GM23338 (cell line): Measurements from ENCODE around the gene NCF2. TPM values are rescaled to one million over a fixed set of nuclear protein-coding genes. Genes with fewer than 3 reads are reported as not detected.

ENCODE experiments used
- ATAC-seq: fragments of 200-7000 bp; cut with Tn5 transposase; 3 replicates; pipeline ENCODE4 v1.9.1; 2020
- DNase-seq: peaks from one replicate; pipeline ENCODE4 v3.0.0-alpha.2; 2015; ENCODE audit warnings: low spot score
- H2AFZ ChIP-seq: fragments of 200-600 bp; sonication (generic); 2 replicates; pipeline ENCODE4 v1.8.0; 2016; ENCODE audit warnings: antibody characterized with exemption, mild to moderate bottlenecking, moderate library complexity
- H3F3A ChIP-seq: fragments of 200-600 bp; sonication (generic); replicated peaks from 2 replicates; pipeline ENCODE4 v1.8.0; 2017; ENCODE audit warnings: antibody characterized with exemption, mixed run types, low read depth
- H3K27ac ChIP-seq: fragments of 200-600 bp; sonication (generic); 2 replicates; pipeline ENCODE4 v1.6.1; 2016; ENCODE audit warnings: low read depth
- H3K27me3 ChIP-seq: fragments of 200-600 bp; sonication (generic); 2 replicates; pipeline ENCODE4 v1.8.0; 2016; ENCODE audit warnings: mild to moderate bottlenecking, mixed run types, moderate library complexity; ENCODE audit not compliant: insufficient read depth
- H3K36me3 ChIP-seq: fragments of 200-600 bp; sonication (generic); 2 replicates; pipeline ENCODE4 v1.8.0; 2016; ENCODE audit warnings: mild to moderate bottlenecking; ENCODE audit not compliant: insufficient read depth
- H3K4me1 ChIP-seq: fragments of 200-600 bp; sonication (generic); 2 replicates; pipeline ENCODE4 v1.8.0; 2016; ENCODE audit warnings: mild to moderate bottlenecking, moderate library complexity; ENCODE audit not compliant: insufficient read depth
- H3K4me2 ChIP-seq: fragments of 200-600 bp; sonication (generic); 2 replicates; pipeline ENCODE4 v1.7.1; 2017; ENCODE audit warnings: mixed run types
- H3K4me3 ChIP-seq: fragments of 200-600 bp; sonication (generic); 2 replicates; pipeline ENCODE4 v1.6.1; 2016; ENCODE audit warnings: mixed run types
- H3K79me2 ChIP-seq: fragments of 200-600 bp; sonication (generic); replicated peaks from 2 replicates; pipeline ENCODE4 v1.8.0; 2017; ENCODE audit warnings: mild to moderate bottlenecking; ENCODE audit not compliant: insufficient read depth
- H3K9me2 ChIP-seq: fragments of 200-600 bp; sonication (generic); 2 replicates; pipeline ENCODE4 v1.8.0; 2017; ENCODE audit not compliant: insufficient read depth
- H4K20me1 ChIP-seq: fragments of 200-600 bp; sonication (generic); replicated peaks from 2 replicates; pipeline ENCODE4 v1.8.0; 2017; ENCODE audit warnings: mild to moderate bottlenecking; ENCODE audit not compliant: insufficient read depth
- H3K27ac Mint-ChIP-seq: 2 replicates; pipeline ENCODE4 v1.8.0; 2020; ENCODE audit warnings: inconsistent platforms, mild to moderate bottlenecking, moderate library complexity, mixed read lengths
- H3K27me3 Mint-ChIP-seq: 3 replicates; pipeline ENCODE4 v1.8.0; 2022; ENCODE audit warnings: low read depth, mild to moderate bottlenecking, moderate library complexity, mixed read lengths, inconsistent platforms; ENCODE audit not compliant: insufficient read depth, poor library complexity
- H3K36me3 Mint-ChIP-seq: 3 replicates; pipeline ENCODE4 v1.8.0; 2021; ENCODE audit warnings: low read depth, mild to moderate bottlenecking, inconsistent platforms, moderate library complexity, mixed read lengths
- H3K4me1 Mint-ChIP-seq: 3 replicates; pipeline ENCODE4 v1.8.0; 2020; ENCODE audit warnings: mild to moderate bottlenecking, inconsistent platforms, mixed read lengths
- H3K4me3 Mint-ChIP-seq: 3 replicates; pipeline ENCODE4 v1.8.0; 2021; ENCODE audit warnings: moderate library complexity, mild to moderate bottlenecking, inconsistent platforms, mixed read lengths
- H3K9me3 Mint-ChIP-seq: 3 replicates; pipeline ENCODE4 v1.8.0; 2020; ENCODE audit warnings: moderate library complexity, mild to moderate bottlenecking, inconsistent platforms, mixed read lengths
- CREB1 ChIP-seq: fragments of 250-450 bp; sonication (Bioruptor Pico); IDR thresholded peaks from 2 replicates; pipeline ENCODE4 v1.5.0; 2020; ENCODE audit warnings: low read depth, mild to moderate bottlenecking, moderate library complexity
- CTCF ChIP-seq, 2 experiments: fragments of 200-600 bp in 1 of 2; sonication (generic) in 1 of 2; conservative IDR thresholded peaks; 2 replicates each; pipeline versions ENCODE4 v1.5.1 to v1.6.1; 2016 to 2017; ENCODE audit warnings: antibody characterized with exemption in 2 of 2, low read depth in 2 of 2, mild to moderate bottlenecking in 2 of 2, moderate library complexity in 1 of 2
- EZH2 ChIP-seq: fragments of 200-600 bp; sonication (generic); IDR thresholded peaks from one replicate; pipeline ENCODE4 v1.8.0; 2017; ENCODE audit warnings: antibody characterized with exemption, mild to moderate bottlenecking, low read depth; ENCODE audit not compliant: unreplicated experiment
- EZH2phosphoT487 ChIP-seq: fragments of 200-600 bp; sonication (generic); IDR thresholded peaks from one replicate; pipeline ENCODE4 v1.8.1; 2018; ENCODE audit warnings: antibody characterized with exemption; ENCODE audit not compliant: unreplicated experiment
- JUNB ChIP-seq: IDR thresholded peaks from one replicate; pipeline ENCODE4 v1.6.1; 2016; ENCODE audit warnings: antibody characterized with exemption; ENCODE audit not compliant: unreplicated experiment
- NANOG ChIP-seq: IDR thresholded peaks from 2 replicates; pipeline ENCODE4 v1.6.1; 2016; ENCODE audit warnings: antibody characterized with exemption, borderline replicate concordance
- POLR2AphosphoS5 ChIP-seq: IDR thresholded peaks from 2 replicates; pipeline ENCODE4 v1.6.1; 2016; ENCODE audit warnings: antibody characterized with exemption, low read depth
- REST ChIP-seq: IDR thresholded peaks from one replicate; pipeline ENCODE4 v1.6.1; 2018; ENCODE audit warnings: antibody characterized with exemption; ENCODE audit not compliant: unreplicated experiment
- STAT1 ChIP-seq: IDR thresholded peaks from one replicate; pipeline ENCODE4 v1.6.1; 2016; ENCODE audit warnings: antibody characterized with exemption; ENCODE audit not compliant: unreplicated experiment
- ZNF114 ChIP-seq: fragments of 250-450 bp; sonication (Bioruptor Pico); IDR thresholded peaks from 2 replicates; pipeline ENCODE4 v1.5.0; 2020; ENCODE audit warnings: mild to moderate bottlenecking, moderate library complexity
- ZNF331 ChIP-seq: fragments of 250-450 bp; sonication (Bioruptor Pico); IDR thresholded peaks from 2 replicates; pipeline ENCODE4 v1.5.0; 2020; ENCODE audit warnings: low read depth, mild to moderate bottlenecking, moderate library complexity
- ZNF462 ChIP-seq: fragments of 250-450 bp; sonication (Bioruptor Pico); IDR thresholded peaks from 2 replicates; pipeline ENCODE4 v1.5.0; 2020; ENCODE audit warnings: mild to moderate bottlenecking, moderate library complexity
- polyA plus RNA-seq: library from polyadenylated mRNA; unstranded; fragments of >200 nt; fragmentation: Nextera tagmentation; extraction: Ambion mirVana; gene quantifications from 2 replicates; pipeline ENCODE4 v1.2.1, GENCODE V29; 2016
- total RNA-seq: library from RNA; depleted of rRNA; stranded (reverse); fragments of >200 nt; shearing (Covaris generic); gene quantifications from 2 replicates; pipeline ENCODE4 v1.2.3, GENCODE V29; 2014
- TF ChIP-seq, protein P1 (sequence below): IDR thresholded peaks from 2 replicates; pipeline ENCODE4 v1.6.1; 2016; ENCODE audit warnings: antibody characterized with exemption

NCF2 gene
- total and polyA plus RNA-seq, 2 experiments from 2014 or later = not detected

- no peaks in the 10 kb centered on the region for H3K4me1 ChIP-seq
- H3K27ac ChIP-seq = no peak overlapping the region
- H4K20me1 ChIP-seq = no peaks in the 10 kb centered on the region
- H3K36me3 ChIP-seq = no peaks in the 10 kb centered on the region
- H3K4me3 Mint-ChIP-seq = no peak overlapping the region
- H2AFZ ChIP-seq = no peak overlapping the region
- H3K4me3 ChIP-seq = no peak overlapping the region
- H3K4me2 ChIP-seq = no peak overlapping the region
- TF ChIP-seq NANOG (no peak), CTCF (conservative IDR thresholded peaks at IDR 0.05; ENCODE audit: low read depth in 2 of 2) (no peak), JUNB (no peak), REST (no peak), ZNF462 (CRISPR knock-in tag) (no peak), CREB1 (CRISPR knock-in tag) (no peak), STAT1 (no peak), EZH2 (no peak), EZH2phosphoT487 (no peak), POLR2AphosphoS5 (no peak), ZNF114 (CRISPR knock-in tag) (no peak), ZNF331 (CRISPR knock-in tag) (no peak)
- TF ChIP-seq, protein P1, sequence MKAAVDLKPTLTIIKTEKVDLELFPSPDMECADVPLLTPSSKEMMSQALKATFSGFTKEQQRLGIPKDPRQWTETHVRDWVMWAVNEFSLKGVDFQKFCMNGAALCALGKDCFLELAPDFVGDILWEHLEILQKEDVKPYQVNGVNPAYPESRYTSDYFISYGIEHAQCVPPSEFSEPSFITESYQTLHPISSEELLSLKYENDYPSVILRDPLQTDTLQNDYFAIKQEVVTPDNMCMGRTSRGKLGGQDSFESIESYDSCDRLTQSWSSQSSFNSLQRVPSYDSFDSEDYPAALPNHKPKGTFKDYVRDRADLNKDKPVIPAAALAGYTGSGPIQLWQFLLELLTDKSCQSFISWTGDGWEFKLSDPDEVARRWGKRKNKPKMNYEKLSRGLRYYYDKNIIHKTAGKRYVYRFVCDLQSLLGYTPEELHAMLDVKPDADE = no peak
- peaks cover 8% of the 10 kb centered on the region for H3K27me3 Mint-ChIP-seq
- H3K9me3 Mint-ChIP-seq = no peaks in the 10 kb centered on the region
- H3K4me1 Mint-ChIP-seq = no peaks in the 10 kb centered on the region
- 0 out of 2 replicates have a peak, but pooled peaks cover under 1% of the 10 kb centered on the region for H3K9me2 ChIP-seq
- H3K79me2 ChIP-seq = no peaks in the 10 kb centered on the region
- H3K27me3 ChIP-seq = no peaks in the 10 kb centered on the region
- DNase-seq = no peak
- no peaks in the 10 kb centered on the region for H3F3A ChIP-seq
- no peaks in the 10 kb centered on the region for H3K36me3 Mint-ChIP-seq
- no peak for ATAC-seq
- H3K27ac Mint-ChIP-seq = no peak overlapping the region
Measured at GRCh38 chr1:183567584-183567983, 22.7 kb downstream of the NCF2 start.
